ENCODE data around the gene ZC3H12D. TPM values are rescaled to one million over a fixed set of nuclear protein-coding genes. Genes with fewer than 3 reads are reported as not detected.

Gene ZC3H12D
- total and polyA plus RNA-seq, 2 of the 8 experiments (the other 6 are each of a cell fraction or from before 2014, with no cell fraction given), result 0.05 to 0.07 TPM

GRCh38 chr6:149414821-149415220 is 70.0 kb downstream of the ZC3H12D start (continued):
- TF ChIP-seq CHD7 (IDR thresholded peaks at IDR 0.05; ENCODE audit: insufficient replicate concordance, low read length) (no peak), SIX5 (IDR thresholded peaks at IDR 0.05; ENCODE audit: low read depth, low read length) (no peak), SAP30 (IDR thresholded peaks at IDR 0.05; ENCODE audit: insufficient read depth, insufficient replicate concordance, low read length) (no peak), RFX5 (IDR thresholded peaks at IDR 0.05; ENCODE audit: borderline replicate concordance, low read depth, low read length) (no peak), SRF (IDR thresholded peaks at IDR 0.05; ENCODE audit: low read depth, low read length) (no peak), BCL11A (IDR thresholded peaks at IDR 0.05; ENCODE audit: low read depth in 2 of 2, low read length in 2 of 2) (no peak), NANOG (IDR thresholded peaks at IDR 0.05; ENCODE audit: insufficient read depth, low read depth, low read length, poor library complexity, severe bottlenecking) (no peak)
